Esophagus squamous epithelium (tissue), 4 donors: ENCODE results near the gene TIGD6.

Experiments
- POLR2A ChIP-seq, 4 donors: fragments of 450-650 bp; IDR thresholded peaks; one replicate each; pipeline ENCODE4 v1.6.1; 2017; ENCODE audit warnings: antibody characterized with exemption in 4 of 4, mild to moderate bottlenecking in 4 of 4, moderate library complexity in 3 of 4
- TF ChIP-seq, protein P1 (sequence below), 6 experiments: fragments of 450-650 bp in 4 of 6; fragments of 200-600 bp in 2 of 6; sonication (generic) in 2 of 6; IDR thresholded peaks; one replicate each; pipeline ENCODE4 v1.5.1; 2016 to 2019; ENCODE audit warnings: antibody characterized with exemption in 6 of 6, mild to moderate bottlenecking in 4 of 6, moderate library complexity in 4 of 6

DNA sequence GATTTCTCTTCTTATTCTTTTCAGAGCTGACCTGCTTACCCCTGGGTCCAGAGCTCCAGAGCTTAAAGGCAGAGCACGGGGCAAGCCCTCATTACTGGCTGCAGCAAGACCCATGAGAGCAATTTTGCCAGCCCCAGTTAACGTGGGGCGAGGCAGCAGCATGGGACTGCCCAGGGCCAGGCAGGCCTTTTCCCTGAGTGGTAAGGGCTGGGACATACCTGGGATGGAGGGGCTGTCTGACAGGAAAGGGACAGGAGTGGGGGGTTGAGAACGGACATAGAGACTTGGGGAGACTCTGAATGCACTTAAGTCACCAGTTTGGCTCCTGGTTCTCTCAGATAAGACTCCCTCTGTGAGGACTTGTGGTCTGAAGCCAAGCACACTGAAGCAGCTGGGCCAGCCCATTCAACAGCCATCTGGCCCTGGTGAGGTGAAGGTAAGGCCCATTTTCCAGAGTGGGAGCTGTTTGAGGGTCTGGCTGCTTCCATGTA lies 26.3 kb upstream of the TIGD6 start:
- no peak for TF ChIP-seq POLR2A (IDR thresholded peaks at IDR 0.05)
- TF ChIP-seq, protein P1, sequence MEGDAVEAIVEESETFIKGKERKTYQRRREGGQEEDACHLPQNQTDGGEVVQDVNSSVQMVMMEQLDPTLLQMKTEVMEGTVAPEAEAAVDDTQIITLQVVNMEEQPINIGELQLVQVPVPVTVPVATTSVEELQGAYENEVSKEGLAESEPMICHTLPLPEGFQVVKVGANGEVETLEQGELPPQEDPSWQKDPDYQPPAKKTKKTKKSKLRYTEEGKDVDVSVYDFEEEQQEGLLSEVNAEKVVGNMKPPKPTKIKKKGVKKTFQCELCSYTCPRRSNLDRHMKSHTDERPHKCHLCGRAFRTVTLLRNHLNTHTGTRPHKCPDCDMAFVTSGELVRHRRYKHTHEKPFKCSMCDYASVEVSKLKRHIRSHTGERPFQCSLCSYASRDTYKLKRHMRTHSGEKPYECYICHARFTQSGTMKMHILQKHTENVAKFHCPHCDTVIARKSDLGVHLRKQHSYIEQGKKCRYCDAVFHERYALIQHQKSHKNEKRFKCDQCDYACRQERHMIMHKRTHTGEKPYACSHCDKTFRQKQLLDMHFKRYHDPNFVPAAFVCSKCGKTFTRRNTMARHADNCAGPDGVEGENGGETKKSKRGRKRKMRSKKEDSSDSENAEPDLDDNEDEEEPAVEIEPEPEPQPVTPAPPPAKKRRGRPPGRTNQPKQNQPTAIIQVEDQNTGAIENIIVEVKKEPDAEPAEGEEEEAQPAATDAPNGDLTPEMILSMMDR (IDR thresholded peaks at IDR 0.05), result no peak
